Measurements from ENCODE around the gene PLCL2.
"Not testable (repeated sequence)": the region's sequence is repeated elsewhere in the genome, so short reads cannot be mapped to it uniquely, and the experiment has no call there.

Gene PLCL2

GRCh38 chr3:16917980-16918682 is 33.4 kb downstream of the PLCL2 start:
- no peak for DNase-seq

GRCh38 chr3:16918683-16919025 is 33.9 kb downstream of the PLCL2 start:
- no peak for DNase-seq

DNA sequence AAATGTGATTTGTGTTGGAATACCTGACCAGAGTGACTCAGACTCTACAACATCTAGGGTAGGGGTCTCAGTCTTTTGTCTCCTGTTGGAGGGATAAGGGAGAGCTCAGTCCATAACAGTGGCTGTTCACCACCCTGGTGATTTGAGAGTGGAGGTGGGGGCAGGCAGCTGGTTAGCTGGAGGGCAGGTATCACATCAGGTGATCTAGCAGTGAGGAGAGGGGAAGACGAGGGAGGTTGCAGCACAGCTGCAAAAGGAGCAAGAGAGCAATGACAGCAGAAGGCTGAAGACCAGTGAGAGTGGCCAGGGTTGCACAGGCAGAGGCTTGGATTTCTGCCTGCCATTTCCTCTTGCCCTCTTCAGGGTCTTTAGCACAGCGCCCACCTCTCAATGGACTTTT is 38.4 kb downstream of the PLCL2 start:
- DNase-seq = no peak

GRCh38 chr3:16927485-16927884 is 42.7 kb downstream of the PLCL2 start:
- DNase-seq = no peak

GRCh38 chr3:16928386-16929132 is 43.8 kb downstream of the PLCL2 start:
- DNase-seq = no peak

- no peak for DNase-seq
Measured at GRCh38 chr3:16929311-16929710, 44.6 kb downstream of the PLCL2 start.

DNA sequence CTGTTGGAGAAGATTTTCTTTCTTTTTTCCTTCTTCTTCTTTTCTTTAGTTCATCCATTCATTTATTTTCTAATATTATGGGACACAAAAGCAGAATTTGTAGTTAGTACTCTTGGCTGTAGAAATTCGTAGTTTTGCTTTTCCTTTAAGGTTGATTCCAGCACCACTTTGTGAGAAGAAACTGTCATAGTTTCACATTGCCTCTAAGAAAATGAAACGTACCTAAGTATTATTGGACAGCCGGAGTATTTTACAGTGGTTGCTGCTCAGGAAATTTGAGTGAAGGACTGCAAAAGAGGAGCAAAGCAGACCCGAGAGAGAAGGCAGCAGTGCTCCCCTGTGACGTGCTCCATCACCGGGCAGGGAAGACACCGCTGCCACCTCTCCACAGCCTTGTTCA is 48.1 kb downstream of the PLCL2 start:
- DNase-seq = no peak

DNA sequence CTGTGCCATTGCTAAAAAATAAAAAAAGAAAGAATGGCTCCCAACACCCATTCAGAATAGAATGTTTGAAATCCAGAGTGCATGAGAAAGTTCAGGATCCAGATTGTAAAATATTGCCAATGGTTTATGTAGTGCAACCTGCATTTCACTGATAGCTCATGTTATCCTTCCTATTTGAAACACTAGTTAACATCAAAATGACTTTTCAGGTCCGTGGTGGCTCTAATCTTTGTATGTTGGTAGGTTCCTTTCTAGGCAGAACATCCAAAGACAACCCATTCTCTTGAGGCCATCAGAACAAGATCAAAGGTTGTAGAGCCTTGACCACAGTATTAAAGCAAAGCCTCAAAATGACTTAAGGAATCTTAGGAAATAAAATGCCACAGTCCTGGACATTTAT is 51.0 kb downstream of the PLCL2 start:
- no peak for DNase-seq

- no peak for DNase-seq
Measured at GRCh38 chr3:16936233-16936632, 51.5 kb downstream of the PLCL2 start.

GRCh38 chr3:16936676-16937230 is 52.0 kb downstream of the PLCL2 start:
- DNase-seq = no peak

GRCh38 chr3:16937326-16937845 is 52.6 kb downstream of the PLCL2 start:
- DNase-seq = no peak

DNA sequence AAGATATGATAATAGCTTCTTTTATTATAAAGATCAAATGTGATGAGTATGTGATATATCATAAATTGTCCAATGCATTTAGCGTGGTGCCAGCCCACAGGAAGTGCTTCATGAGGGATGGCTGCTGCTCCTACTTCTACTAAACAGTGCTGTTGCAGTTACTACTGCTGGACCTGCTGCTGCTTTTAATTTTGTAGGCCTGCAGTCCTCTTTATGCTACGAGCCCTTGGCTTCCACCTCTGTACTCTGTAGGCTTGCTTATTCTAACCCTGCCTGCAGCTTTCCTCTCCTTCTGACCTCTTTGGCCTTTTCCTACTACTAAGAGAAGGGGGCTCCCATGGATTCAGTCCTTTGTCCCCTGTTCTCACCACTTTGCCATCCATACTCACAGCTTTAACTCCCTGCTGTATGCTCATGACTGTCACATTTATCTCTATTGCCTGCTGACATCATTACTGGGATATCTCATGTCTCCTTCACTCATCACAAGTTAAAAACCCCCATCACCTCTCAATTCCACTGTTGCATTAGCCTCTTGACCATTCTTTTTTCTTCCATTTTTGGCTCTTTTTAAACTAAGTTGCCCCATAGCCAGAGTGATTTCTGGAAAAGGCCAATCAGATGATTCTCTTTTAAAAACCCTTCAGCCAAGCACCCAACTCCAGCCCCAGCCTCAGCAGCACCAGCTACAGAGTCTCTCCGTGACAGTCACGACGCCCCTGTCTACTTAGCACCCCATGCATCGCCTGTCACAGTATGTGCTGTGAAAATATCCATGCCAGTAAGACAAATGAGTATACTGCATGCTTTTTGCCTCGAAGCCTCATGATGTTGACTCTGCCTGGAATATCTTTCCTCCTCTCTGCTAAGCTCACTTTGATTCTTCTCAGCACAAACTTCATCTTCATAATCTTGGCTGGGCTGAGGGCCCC is 56.3 kb downstream of the PLCL2 start:
- no peak for DNase-seq

GRCh38 chr3:16942955-16943354 is 58.2 kb downstream of the PLCL2 start:
- no peak for DNase-seq

DNA sequence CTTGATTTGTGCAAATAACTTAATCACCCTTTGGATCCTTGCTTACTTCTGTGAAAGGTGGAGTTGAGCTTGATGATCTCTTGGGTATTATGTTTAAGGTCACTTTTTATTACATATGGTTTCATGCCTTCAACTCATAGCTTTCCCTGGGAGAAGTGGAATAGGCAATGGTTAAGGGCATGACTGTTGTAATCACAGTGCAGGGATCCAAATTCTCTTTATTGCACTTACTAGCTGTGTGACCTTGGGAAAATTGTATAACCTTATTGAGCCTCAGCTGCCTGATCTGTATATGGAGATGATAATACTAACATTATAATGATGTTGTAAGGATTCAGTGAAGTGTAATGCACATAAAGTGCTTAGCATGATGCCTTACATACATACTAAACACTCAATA is 59.1 kb downstream of the PLCL2 start:
- no peak for DNase-seq

GRCh38 chr3:16944356-16944755 is 59.6 kb downstream of the PLCL2 start:
- no peak for DNase-seq

DNA sequence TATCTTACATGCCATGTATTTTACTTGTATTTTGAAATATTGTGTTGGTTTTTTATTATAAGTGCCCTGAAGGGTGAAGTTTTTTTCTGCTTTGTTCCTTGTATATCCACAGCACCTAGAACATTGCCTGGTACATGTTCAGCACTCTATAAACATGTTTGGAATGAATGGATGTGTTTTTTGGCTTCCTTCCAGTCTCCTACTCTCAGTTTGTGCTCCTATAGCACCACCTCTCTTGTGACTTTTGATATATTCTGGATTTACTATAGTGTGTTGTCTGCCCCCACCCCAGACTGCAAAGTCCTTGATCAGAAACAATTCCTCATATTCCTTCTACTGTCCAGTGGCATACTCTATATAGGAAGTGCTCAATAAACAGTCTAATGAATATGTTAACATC is 60.6 kb downstream of the PLCL2 start:
- DNase-seq = no peak

DNA sequence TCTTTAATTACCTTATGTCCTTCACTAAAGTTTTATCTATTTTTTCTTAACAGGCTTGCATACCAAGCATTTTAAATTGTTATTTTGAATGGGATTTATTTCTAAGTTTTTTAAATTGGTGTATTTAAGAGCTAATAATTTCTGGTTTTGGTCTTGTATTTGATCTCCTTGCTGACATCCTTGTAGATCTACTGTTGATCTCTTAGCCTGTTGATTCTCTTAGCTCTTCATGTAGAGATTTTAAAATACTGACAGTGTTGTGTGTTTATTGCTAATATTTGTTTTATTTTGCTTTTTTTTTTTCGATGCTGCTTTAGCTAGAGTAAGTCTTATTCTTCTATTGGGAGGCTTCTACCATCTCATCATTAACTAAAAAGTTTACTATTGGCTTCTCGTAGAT is 65.5 kb downstream of the PLCL2 start:
- no peak for DNase-seq

GRCh38 chr3:16950845-16951244 is 66.1 kb downstream of the PLCL2 start:
- no peak for DNase-seq

GRCh38 chr3:16957852-16958251 is 73.1 kb downstream of the PLCL2 start:
- not testable (repeated sequence) for DNase-seq

DNA sequence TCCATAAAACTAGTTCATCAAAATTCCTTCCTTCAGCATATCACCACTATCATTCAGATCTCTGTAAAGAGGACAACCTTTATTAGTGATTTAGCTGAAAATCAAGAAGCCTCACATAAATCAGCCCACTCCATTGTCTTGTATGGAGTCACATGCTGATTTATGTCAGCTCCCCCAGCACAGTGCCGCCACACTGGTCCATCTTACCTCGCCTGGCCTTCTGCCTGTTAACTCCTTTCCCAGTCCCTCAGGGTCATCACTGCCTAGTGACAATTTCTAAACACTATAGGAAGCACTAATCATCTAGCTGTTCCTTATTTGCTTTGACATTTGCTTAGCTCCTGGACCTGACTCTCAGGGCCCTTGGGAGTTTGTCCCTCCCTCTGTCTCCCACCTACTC is 75.4 kb downstream of the PLCL2 start:
- no peak for DNase-seq

DNA sequence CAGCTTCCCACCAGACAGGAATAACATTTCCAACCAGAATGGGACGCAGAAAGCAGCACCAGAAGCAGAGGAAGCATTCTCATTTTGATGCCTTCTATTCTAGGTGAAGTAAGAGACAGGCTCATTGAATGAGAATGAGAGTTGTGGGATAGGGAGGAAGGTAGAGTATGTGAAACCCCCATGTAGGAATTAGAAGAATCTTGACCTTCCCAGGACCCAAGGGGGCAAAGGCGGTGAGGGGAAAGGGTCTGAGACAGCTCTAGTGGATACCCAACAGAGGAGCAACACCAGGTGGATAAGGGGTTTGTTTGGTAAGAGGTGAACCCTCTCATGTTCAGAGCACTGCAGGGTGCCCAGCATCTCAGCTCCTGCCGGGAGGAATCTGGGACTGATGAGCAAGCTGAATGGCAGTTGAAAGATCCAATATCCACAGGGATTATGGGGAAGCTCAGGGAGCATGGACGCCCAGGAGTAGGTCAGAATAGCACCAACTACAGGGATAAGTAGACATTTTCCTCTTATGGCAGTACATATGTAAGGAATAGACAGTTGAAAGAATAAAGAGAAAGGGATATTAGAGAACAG is 77.0 kb downstream of the PLCL2 start:
- no peak for DNase-seq

DNA sequence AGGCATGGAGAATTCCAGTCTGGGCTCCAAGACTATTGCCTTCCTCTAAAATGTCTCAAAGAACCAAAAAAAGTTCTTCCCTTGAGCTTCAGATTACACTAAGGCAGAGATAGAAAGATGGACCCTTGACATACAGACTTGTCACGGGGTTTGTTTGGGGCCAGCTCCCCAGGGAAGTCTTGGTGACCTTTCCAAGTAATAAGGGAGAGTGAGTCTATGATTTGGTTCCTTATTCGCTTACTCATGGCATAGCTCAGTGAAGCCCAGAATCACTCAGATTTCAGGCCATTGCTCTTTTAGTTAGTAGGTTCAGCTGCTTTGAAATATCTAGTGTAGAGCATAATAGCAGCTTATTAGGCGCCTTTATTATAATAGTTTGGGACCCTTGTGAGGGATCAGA is 90.3 kb downstream of the PLCL2 start:
- DNase-seq = no peak

Data from effector CD8-positive, alpha-beta T cell (primary cell).